ENCODE measurements around the gene ZNF277. TPM values are rescaled to one million over a fixed set of nuclear protein-coding genes. Genes with fewer than 3 reads are reported as not detected.

The ZNF277 gene
- total and polyA plus RNA-seq, 4 donors, result 11.9 to 47.6 (median 24.9) TPM

DNA sequence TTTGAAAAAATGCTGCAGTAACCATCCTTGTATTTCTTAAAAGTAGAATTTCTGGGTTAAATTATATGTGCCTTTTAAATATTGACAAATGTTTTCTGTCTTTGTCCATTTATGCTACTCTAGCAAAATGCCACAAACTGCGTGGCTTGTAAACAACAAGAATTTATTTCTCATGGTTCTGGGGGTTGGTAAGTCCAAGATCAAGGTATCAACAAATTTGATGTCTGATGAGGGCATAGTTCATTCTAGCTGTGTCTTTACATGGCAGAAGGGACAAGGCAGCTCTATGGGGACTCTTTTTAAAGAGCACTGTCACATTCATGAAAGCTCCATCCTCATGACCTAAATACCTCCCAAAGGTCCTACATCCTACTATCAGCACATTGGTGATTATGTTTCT is 27.7 kb downstream of the ZNF277 start:
- 96 to 98% methylated on average over 1 of the region's 1 CpG for WGBS, 2 donors
- no peak overlapping the region for H3K4me3 ChIP-seq
- no peaks in the 10 kb centered on the region for H3K36me3 ChIP-seq (ENCODE audit: control insufficient read depth in 4 of 4, insufficient read depth in 4 of 4, low read length in 4 of 4)
- H3K27me3 ChIP-seq (ENCODE audit: control insufficient read depth in 3 of 3, insufficient read depth in 3 of 3, low read length in 2 of 3), result no peaks in the 10 kb centered on the region
- no peak overlapping the region for H3K27ac ChIP-seq (ENCODE audit: low read depth in 1 of 2, low read length in 1 of 2)
- DNase-seq, result no peak
- H3K4me1 ChIP-seq (ENCODE audit: control insufficient read depth in 5 of 5, insufficient read depth in 5 of 5, low read length in 5 of 5), result peaks cover 0 to 9% (median 0%) of the 10 kb centered on the region in 5 donors
- ATAC-seq (ENCODE audit: insufficient read depth, low FRiP score), result no peak
- no peaks in the 10 kb centered on the region for H3K9me3 ChIP-seq (ENCODE audit: control insufficient read depth in 4 of 4, insufficient read depth in 3 of 4, low read length in 3 of 4)
- H3K9ac ChIP-seq (ENCODE audit: insufficient read depth in 1 of 2, low read length in 2 of 2), result no peak overlapping the region
- TF ChIP-seq CTCF (IDR thresholded peaks at IDR 0.05; ENCODE audit: control extremely low read depth, extremely low read depth), result no peak

DNA sequence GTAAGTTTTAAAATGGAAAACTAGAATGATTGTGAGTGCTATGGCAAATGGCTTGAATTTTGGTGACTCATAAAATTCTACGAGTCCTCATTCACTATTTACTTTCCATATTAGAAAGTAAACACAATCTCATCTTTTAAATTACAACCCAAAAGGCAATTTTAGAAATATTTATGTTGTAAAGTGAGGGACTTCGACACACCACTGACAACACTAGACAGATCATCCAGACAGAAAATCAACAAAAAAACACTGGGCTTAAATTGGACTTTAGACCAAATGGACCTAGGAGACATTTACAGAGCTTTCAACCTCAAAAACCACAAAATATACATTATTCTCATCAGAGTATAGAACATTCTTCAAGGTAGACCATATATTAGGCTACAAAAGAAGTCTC is 30.1 kb downstream of the ZNF277 start:
- TF ChIP-seq CTCF (IDR thresholded peaks at IDR 0.05; ENCODE audit: control extremely low read depth, extremely low read depth), result no peak
- DNase-seq (no peak), ATAC-seq (ENCODE audit: insufficient read depth, low FRiP score) (no peak)
- WGBS, 2 donors, result 90 to 93% methylated on average over 2 of the region's 2 CpGs
- no peaks in the 10 kb centered on the region for H3K36me3 ChIP-seq (ENCODE audit: control insufficient read depth in 4 of 4, insufficient read depth in 4 of 4, low read length in 4 of 4)
- H3K27me3 ChIP-seq (ENCODE audit: control insufficient read depth in 3 of 3, insufficient read depth in 3 of 3, low read length in 2 of 3), result no peaks in the 10 kb centered on the region
- peaks cover 0 to 9% (median 0%) of the 10 kb centered on the region in 5 donors for H3K4me1 ChIP-seq (ENCODE audit: control insufficient read depth in 5 of 5, insufficient read depth in 5 of 5, low read length in 5 of 5)
- H3K27ac ChIP-seq (ENCODE audit: low read depth in 1 of 2, low read length in 1 of 2), result no peak overlapping the region
- no peak overlapping the region for H3K9ac ChIP-seq (ENCODE audit: insufficient read depth in 1 of 2, low read length in 2 of 2)
- H3K9me3 ChIP-seq (ENCODE audit: control insufficient read depth in 4 of 4, insufficient read depth in 3 of 4, low read length in 3 of 4), result no peaks in the 10 kb centered on the region
- H3K4me3 ChIP-seq, result no peak overlapping the region

DNA sequence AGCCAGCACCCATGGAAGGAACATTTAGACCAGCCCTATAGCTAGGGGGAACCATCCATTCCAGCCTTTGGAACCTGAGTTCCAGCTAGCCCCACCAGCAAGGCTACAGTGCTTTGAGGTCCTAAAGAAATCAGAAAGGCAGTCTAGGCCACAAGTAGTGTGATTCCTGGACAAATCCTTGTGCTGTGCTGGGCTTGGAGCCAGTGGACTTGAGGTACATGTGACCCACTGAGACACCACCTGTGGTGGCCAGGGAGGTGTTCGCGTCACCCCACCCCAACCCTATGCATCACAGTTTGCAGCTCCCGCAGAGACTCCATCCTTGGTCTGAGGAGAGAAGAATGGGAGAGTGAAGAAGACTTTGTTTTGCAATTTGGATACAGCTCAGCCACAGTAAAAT is 31.8 kb downstream of the ZNF277 start:
- Histone ChIP-seq H3K27me3 (ENCODE audit: control insufficient read depth in 3 of 3, insufficient read depth in 3 of 3, low read length in 2 of 3) (no peaks in the 10 kb centered on the region), H3K4me3 (no peak overlapping the region), H3K9me3 (ENCODE audit: control insufficient read depth in 4 of 4, insufficient read depth in 3 of 4, low read length in 3 of 4) (no peaks in the 10 kb centered on the region), H3K36me3 (ENCODE audit: control insufficient read depth in 4 of 4, insufficient read depth in 4 of 4, low read length in 4 of 4) (no peaks in the 10 kb centered on the region), H3K9ac (ENCODE audit: insufficient read depth in 1 of 2, low read length in 2 of 2) (no peak overlapping the region), H3K4me1 (ENCODE audit: control insufficient read depth in 5 of 5, insufficient read depth in 5 of 5, low read length in 5 of 5) (peaks cover 0 to under 1% (median 0%) of the 10 kb centered on the region in 5 donors), H3K27ac (ENCODE audit: low read depth in 1 of 2, low read length in 1 of 2) (no peak overlapping the region)
- DNase-seq (no peak), ATAC-seq (ENCODE audit: insufficient read depth, low FRiP score) (no peak)
- TF ChIP-seq CTCF (IDR thresholded peaks at IDR 0.05; ENCODE audit: control extremely low read depth, extremely low read depth), result no peak
- 95 to 99% methylated on average over 3 of the region's 3 CpGs for WGBS, 2 donors

Data from lung (tissue), 12 donors.